Stimulated activated CD4-positive, alpha-beta T cell treated with anti-CD3 and anti-CD28 coated beads, Interleukin-12 subunit alpha, Interleukin-12 subunit beta, amount 100 ng/mL, for 4 hours (primary cell): Measurements from ENCODE around the gene GPATCH8.
A peak's percentile ranks its signal among the peaks of the same experiment; 100 is the strongest.
"Not testable (repeated sequence)": the region's sequence is repeated elsewhere in the genome, so short reads cannot be mapped to it uniquely, and the experiment has no call there.

Experiments used
- DNase-seq: peaks from one replicate; pipeline ENCODE4 v3.0.0-alpha.2; 2020

GPATCH8 gene

GRCh38 chr17:44390250-44390870 lies 112.8 kb downstream of the GPATCH8 start:
- no peak for DNase-seq

DNA sequence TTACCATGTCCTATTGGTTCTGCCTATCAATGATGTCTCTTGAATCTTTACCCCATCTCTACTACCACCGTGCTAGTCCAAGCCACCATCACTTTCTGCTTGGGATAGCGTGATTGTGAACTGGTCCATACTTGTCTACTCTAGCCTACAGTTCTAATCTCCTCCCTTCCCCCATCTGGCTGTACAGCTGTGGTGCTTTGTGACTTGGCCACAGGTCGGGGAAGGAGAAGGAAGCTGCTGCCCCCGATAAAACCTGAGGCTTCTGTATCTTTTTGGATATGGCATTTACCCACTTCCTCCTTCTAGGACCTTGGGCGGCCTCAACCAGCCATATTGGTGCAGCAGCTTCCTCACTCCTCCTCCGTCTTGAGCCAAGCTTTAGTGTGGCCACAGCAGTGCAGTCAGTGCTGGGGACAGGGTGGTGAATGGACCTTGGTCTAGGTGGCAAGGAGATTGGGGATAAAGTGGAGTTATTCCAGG lies 113.4 kb downstream of the GPATCH8 start:
- DNase-seq = no peak

- DNase-seq = no peak
Measured at GRCh38 chr17:44389281-44389680, 113.9 kb downstream of the GPATCH8 start, which contains the start of gene ITGA2B. ITGA2B (minus strand) TSS chr17:44389649; CDS start chr17:44389473, 176 bp downstream.

- DNase-seq = no peak
Measured at GRCh38 chr17:44387804-44388203, 115.4 kb downstream of the GPATCH8 start.

GRCh38 chr17:44386182-44386525 lies 117.1 kb downstream of the GPATCH8 start:
- no peak for DNase-seq

- peak; percentile 89 for DNase-seq
Measured at GRCh38 chr17:44385287-44386181, 117.7 kb downstream of the GPATCH8 start.

DNA sequence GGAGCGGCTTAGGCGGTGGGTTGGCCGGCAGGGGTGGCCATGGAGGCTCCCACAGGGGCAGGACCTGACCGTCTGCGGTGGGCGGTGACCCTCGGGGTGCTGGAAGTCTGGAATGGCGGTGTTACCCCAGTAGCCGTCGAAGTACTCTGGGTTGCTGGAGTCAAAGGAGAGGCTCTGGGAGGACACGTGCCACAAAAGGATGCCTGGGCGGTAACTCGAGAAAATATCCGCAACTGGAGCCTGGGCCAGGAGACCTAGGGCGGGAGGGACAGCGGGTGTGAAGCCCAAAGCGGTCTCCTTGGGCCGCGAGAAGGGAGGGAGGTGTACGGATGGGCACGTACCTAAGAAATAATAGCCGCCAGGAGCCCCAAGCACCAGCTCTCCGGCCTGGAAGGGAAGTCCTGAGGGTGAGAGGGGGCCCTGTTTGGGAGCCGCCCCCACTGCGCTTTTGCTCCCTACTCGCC lies 118.4 kb downstream of the GPATCH8 start:
- DNase-seq = no peak

DNA sequence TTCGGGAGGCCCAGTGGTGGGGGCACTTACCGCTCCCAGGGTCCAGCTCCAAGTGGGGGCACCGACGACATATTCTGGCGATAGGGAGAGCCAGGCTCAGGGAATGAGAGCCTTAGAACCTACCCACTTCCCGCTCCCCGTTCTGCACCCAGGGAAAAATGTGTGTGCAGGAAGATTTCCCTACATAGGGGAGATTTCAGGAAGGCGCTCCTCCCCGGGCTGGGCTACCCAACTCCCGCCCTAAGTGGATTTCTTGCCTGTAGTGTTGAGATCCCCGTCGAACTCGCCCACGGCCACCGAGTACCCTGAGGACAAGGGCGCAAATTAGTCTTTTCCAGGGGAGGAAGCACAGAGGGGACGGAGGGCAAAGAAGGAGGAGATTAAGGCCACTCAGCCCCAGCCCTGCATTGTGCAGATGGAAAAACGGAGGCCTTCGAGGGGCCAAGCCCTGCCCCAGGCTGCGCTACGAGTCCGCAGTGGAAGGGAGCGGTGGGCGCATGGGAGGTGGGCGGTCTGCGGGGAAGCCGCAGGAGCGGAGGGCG lies 118.9 kb downstream of the GPATCH8 start:
- DNase-seq = no peak

GRCh38 chr17:44383861-44384260 lies 119.3 kb downstream of the GPATCH8 start:
- DNase-seq = no peak

DNA sequence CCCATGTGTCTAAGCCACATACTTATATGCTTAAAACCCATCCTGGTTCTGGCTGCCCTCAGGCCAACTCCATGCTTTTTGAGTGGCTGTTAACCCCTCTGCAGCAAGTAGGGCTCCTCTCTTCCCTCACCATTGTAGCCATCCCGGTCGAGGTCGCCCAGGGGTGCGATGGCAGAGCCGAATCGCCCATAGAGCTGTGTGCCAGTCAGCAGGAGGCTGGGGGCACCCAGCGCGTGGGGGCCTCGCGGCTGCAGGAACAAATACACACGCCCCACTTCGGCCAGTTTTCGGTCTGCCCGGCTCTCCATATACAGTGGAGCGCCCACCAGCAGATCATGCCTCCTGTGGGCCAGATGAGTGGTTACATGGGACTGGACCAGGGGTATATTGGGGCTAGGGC lies 119.8 kb downstream of the GPATCH8 start:
- DNase-seq = no peak

GRCh38 chr17:44382917-44383316 lies 120.3 kb downstream of the GPATCH8 start:
- no peak for DNase-seq

GRCh38 chr17:44381810-44382305 lies 121.3 kb downstream of the GPATCH8 start:
- no peak for DNase-seq

DNA sequence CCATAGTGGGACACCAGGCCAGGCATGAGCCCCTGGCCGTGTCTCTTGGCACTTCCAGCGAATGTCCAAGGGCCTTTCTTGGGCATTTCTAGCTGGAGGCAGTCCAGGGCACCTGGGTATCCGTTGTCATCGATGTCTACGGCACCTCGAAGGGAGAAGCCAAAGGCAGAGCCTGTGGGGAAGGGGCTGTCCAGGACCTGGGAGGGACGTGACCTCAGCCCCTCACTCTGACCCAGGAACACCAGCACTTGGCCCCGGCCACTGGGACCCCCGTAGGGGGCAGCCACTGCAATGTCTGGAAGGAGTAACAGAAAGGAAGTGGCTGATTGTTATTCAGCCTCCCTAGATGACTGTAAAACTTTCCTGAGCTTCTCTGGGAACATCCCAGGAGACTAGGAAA lies 122.4 kb downstream of the GPATCH8 start:
- DNase-seq = no peak

DNA sequence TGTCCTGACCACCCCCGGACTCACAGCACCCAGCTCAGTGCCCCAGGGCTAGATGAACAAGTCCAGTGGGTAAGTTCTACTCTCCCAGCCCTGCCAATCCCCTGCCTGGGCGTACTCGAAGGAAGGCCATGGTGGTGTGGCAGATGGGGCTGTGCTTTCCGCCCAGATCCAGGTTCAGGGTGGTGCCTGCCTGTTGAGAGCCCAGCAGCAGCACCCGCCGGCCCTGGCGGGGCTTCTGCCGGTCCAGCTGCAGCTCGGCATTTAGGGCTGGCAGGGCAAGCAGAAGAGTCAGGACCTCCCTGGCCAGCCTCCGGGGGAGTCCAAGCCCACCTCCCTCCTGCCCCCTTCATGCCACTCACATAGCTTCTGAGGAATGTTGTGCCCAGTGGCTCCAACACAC lies 123.3 kb downstream of the GPATCH8 start:
- DNase-seq = no peak

DNA sequence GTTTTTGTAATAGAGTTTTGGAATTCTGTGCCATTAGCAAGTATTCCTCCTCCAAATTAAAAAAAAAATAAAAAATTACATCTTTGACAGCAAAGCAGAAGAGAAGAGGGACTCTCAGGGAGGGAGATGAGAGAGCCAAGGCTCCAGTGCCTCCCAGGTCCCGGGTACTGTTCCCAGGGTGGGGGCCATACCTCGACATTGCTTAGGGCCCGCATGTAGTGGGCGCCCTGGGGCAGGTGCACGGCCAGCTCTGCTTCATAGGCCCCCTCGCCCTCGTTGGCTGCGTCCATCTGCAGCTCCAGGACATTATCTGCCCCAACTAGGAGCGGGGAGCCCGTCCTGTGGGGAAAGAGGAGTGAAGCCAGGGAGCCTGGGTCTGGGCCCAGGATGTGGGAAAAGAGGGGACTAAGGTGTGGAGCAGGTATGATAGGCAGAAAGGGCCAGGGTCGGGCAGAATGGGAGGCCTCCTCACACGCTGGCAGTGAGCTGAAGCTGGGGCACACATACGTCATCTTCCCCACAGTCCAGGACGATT lies 125.0 kb downstream of the GPATCH8 start:
- no peak for DNase-seq

GRCh38 chr17:44376779-44377178 lies 126.4 kb downstream of the GPATCH8 start:
- DNase-seq = no peak

GRCh38 chr17:44376124-44376523 lies 127.1 kb downstream of the GPATCH8 start:
- no peak for DNase-seq

GRCh38 chr17:44375196-44376017 lies 127.8 kb downstream of the GPATCH8 start:
- DNase-seq = no peak

GRCh38 chr17:44374306-44375195 lies 128.7 kb downstream of the GPATCH8 start:
- DNase-seq = no peak

DNA sequence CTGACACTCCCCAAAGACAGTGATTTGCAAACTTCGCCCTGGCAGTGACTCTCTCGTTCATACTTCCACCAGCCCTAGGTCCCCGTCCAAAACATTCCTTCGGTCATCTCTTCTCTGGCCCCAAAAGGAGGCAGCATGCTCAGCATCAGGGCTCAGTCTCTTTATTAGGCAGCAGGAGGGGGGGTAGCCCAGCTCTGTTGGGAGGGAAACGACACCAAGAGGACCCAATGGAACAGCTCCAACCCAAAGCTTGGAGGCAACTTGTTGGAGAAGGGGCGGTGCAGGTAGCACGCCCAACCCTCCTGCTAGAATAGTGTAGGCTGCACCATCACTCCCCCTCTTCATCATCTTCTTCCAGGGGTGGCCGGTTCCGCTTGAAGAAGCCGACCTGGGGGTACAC lies 131.2 kb downstream of the GPATCH8 start:
- DNase-seq = no peak

- not testable (repeated sequence) for DNase-seq
Measured at GRCh38 chr17:44369414-44370023, 133.7 kb downstream of the GPATCH8 start.
